HG02973 (cell line): Measurements from ENCODE around the gene DNAJC5G.
"Not testable (repeated sequence)": the region's sequence is repeated elsewhere in the genome, so short reads cannot be mapped to it uniquely, and the experiment has no call there.

Source experiments
- ATAC-seq: cut with Tn5 transposase; IDR thresholded peaks from one replicate; pipeline ENCODE4 v1.9.1; 2021; ENCODE audit warnings: moderate library complexity; ENCODE audit not compliant: unreplicated experiment

DNAJC5G gene

GRCh38 chr2:27251766-27252165, 23.5 kb upstream of the DNAJC5G start:
- ATAC-seq: no peak

GRCh38 chr2:27255187-27255586, 20.0 kb upstream of the DNAJC5G start:
- ATAC-seq: no peak

- ATAC-seq: no peak
These were observed 19.6 kb upstream of the DNAJC5G start for GRCh38 chr2:27255660-27256059.

- ATAC-seq: no peak
These were observed 18.3 kb upstream of the DNAJC5G start for GRCh38 chr2:27256855-27257454.

- ATAC-seq: no peak
These were observed 17.2 kb upstream of the DNAJC5G start for GRCh38 chr2:27258051-27258450.

GRCh38 chr2:27261241-27261925, 13.8 kb upstream of the DNAJC5G start:
- ATAC-seq: no peak

GRCh38 chr2:27261926-27262298, 13.3 kb upstream of the DNAJC5G start:
- ATAC-seq: no peak

DNA sequence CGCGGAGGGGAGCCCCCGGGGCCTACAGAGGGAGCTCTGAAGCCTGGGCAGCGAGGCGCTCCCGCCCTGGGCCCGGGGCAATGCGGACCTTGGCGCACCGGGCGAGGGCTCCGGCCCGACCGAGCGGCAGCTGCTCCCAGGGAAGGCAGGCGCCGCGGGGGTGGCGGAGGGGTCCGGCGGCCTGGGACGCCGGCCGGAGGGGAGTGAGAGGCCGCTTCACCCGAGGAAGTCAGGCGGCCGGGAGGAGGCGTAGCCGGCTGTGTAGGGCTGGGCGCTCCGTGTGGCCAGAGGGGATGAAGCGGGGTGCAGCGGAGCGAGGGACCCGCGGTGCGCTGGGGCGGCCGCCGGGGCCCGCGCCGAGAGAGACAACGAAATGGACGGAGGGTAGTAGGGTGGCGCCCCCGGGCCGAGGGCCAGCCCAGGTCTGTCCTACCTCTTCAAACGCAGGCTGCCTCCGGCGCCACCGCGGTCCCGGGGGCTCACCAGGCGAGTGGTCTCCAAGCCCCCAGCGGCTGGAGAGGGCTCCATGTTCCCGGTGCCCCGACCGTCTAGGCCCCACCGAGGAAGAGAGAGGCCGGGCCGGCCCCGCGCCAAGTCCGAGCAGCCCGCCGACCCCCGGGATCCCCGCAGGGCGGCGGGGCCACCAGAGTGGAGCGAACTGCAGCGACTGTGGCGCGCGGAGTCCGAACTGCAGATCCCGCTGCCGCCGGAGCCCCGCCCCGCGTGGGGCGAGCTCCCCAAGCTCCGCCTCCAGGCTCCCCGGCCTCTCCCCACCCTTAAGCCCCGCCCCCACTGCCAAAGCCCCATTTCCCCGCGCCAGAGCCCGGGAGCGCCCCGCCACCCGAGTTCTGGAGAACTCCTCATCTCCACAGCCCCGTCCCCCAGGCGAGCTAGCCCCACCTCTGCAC, 12.6 kb upstream of the DNAJC5G start, which contains the start of gene SLC30A3:
TSS of gene SLC30A3 (minus strand) at position 669 of the 908 bp plus-strand sequence. CDS start at position 528, 141 bp downstream.
- no peak for ATAC-seq

- ATAC-seq: no peak
These were observed 11.7 kb upstream of the DNAJC5G start for GRCh38 chr2:27263287-27264252.

DNA sequence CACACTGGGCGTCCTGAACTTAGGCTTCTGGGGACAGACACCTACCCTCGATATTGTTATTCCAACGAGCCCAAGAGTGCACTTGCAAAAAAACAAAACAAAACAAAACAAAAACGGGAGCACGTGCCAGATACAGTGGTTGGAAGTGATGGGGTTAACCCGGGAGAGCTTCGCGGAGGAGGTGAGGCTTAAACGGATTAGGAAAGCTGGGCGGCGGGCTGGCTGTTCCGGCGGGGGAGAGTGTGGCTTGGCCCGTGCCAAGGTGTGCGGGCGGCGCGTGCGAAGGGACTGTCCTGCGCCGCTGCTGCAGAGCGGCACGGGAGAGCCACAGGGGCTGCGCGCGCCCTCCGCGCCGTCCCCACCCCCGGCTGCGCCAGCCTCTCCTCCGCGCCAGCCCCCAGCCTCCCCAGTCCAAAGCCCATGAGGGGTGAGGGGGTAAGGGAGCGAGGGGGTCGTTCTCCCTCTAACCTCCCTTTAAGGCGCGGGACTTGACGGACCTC, 10.9 kb upstream of the DNAJC5G start:
- ATAC-seq: no peak

GRCh38 chr2:27264753-27265535, 10.3 kb upstream of the DNAJC5G start:
- no peak for ATAC-seq

DNA sequence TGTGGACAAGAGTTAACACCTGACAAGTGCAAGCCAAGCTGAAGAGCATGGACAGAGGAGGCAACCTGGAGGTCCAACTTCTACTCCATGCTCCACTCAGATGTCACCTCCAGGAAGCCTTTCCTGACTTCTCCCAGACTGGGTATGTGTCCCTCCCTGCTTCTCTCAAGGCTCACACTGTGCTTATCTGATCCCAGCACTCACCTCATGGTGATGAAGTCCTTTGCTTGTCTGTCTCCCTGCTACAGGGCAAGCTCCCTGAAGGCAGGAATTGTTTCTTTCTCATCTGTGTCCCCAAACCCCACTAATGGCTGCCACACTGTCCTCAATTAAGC, 9.7 kb upstream of the DNAJC5G start:
- no peak for ATAC-seq

DNA sequence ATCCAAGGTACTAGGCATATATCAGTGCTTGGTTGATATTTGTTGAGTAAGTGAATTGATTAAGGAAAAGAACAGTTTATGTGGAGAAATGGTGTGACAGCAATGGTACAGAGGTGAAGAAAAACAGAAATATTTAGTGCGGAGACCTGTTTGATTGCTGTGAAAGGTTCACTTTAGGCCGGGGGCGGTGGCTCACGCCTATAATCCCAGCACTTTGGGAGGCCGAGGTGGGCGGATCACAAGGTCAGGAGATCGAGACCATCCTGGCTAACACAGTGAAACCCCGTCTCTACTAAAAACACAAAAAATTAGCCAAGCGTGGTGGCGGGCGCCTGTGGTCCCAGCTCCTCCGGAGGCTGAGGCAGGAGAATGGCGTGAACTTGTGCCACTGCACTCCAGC, 6.9 kb upstream of the DNAJC5G start:
- not testable (repeated sequence) for ATAC-seq

GRCh38 chr2:27270131-27270530, 5.1 kb upstream of the DNAJC5G start:
- ATAC-seq: no peak

DNA sequence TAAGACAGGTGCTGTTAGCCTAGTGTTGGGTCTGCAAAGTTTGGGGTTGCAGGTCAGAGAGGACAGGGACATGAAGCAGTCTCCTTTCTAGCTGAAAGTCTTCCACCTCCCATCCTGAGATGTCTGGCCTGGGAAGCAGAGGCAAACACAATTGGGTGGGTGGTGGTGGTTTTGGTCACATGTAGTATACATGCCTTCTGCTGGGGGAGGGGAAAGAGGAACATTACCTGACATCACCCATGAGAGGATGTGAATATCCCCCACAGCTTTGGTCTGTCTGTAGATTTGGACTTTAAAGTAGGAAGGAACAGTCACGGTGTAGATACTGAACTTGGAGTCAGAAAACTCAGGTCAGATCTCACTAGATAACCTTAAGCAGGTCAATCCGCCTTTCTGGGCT, 4.6 kb upstream of the DNAJC5G start:
- ATAC-seq: no peak

- ATAC-seq: no peak
These were observed 3.4 kb upstream of the DNAJC5G start for GRCh38 chr2:27271631-27272340.

DNA sequence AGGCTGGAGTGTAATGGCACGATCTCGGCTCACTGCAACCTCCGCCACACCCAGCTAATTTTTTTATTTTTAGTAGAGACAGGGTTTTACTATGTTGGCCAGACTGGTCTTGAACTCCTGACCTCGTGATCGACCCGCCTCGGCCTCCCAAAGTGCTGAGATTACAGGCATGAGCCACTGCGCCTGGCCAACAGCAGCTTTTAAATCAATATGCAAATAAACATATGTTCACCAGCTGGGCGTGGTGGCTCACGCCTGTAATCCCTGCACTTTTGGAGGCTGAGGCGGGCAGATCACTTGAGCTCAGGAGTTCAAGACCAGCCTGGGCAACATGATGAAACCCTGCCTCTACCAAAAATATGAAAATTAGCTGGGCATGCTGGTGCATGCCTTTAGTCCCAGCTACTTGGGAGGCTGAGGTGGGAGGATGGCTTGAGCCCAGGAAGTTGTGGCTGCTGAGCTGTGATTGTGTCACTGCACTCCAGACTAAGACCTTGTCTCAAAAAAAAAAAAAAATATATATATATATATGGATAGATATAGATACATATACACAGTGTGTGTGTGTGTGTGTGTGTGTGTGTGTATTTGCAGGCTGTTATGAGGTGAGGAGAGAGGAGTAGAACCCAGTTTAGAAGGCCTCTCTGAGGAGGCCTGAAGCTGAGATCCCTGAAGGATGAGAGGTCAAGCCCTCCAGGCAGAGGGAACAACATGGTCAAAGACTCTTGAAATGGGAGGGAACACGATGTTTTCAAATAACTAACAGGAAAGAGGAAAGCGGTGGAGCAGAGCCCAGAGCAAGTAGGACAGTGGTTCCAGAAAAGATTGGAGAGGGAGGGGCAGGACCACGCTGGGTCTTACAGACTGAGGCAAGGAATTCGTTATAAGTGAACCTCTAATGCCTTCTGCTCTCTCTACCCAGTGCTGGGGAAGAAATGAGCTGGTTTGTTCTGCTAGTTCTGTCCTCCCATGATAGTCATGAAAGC, 2.4 kb upstream of the DNAJC5G start:
- ATAC-seq: not testable (repeated sequence)

DNA sequence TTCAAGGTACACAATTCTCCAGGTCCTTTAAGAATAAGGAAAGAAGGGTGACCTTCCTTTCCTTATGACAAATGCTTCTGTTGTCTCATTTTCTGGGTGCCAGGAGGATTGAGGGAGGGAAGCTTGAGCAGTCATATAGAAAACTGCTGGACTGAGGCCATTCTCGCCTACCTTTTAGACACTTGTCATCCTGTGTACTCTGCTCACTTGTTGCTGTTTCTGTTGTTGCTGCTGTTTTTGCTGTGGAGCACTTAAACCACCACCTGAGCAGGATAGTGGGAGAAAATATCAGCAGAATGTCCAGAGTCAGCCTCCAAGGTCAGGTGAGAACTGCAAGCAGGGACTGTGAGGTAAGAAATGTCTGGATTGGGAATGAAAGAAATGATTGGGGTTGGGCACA, 2.8 kb downstream of the DNAJC5G start:
- ATAC-seq: no peak
